HG03342 (cell line): ENCODE results near the gene BPIFB1.

Experiments
- ATAC-seq: cut with Tn5 transposase; IDR thresholded peaks from one replicate; pipeline ENCODE4 v1.9.1; 2021; ENCODE audit warnings: mild to moderate bottlenecking, moderate library complexity; ENCODE audit not compliant: unreplicated experiment

BPIFB1 gene, protein sequence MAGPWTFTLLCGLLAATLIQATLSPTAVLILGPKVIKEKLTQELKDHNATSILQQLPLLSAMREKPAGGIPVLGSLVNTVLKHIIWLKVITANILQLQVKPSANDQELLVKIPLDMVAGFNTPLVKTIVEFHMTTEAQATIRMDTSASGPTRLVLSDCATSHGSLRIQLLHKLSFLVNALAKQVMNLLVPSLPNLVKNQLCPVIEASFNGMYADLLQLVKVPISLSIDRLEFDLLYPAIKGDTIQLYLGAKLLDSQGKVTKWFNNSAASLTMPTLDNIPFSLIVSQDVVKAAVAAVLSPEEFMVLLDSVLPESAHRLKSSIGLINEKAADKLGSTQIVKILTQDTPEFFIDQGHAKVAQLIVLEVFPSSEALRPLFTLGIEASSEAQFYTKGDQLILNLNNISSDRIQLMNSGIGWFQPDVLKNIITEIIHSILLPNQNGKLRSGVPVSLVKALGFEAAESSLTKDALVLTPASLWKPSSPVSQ

GRCh38 chr20:33282991-33283555 lies at the start of gene BPIFB1:
BPIFB1 (plus strand) TSS chr20:33283214; CDS start chr20:33286074, 2,860 bp downstream.
- ATAC-seq = no peak

DNA sequence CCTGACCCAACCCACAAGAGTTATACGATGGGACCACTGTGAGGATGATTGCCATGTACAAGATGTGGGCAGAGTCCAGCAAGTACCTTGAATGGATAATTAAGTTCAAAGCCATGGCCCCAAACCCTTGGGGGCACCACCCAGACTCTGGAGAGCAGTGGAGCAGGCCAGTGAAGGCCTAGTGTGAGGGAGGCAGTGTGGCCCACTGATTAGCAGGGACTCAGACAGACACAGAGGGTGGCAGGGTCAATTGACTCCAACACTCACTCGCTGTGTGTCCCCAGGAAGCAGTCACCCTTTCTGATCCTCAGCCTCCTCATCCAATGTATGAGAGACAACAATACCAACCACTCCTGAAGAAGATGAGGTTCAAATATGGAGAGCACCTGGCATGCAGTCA lies 49.0 kb upstream of the BPIFB1 start:
- ATAC-seq = no peak

- ATAC-seq = no peak
Measured at GRCh38 chr20:33235696-33236095, 47.3 kb upstream of the BPIFB1 start, which contains the start of gene BPIFA1. BPIFA1 (plus strand) TSS chr20:33235996; CDS start chr20:33237712, 1,716 bp downstream.

GRCh38 chr20:33236351-33236750 lies 46.7 kb upstream of the BPIFB1 start:
- no peak for ATAC-seq

- no peak for ATAC-seq
Measured at GRCh38 chr20:33237989-33238388, 45.0 kb upstream of the BPIFB1 start.

- no peak for ATAC-seq
Measured at GRCh38 chr20:33239418-33239817, 43.6 kb upstream of the BPIFB1 start.

GRCh38 chr20:33239979-33240736 lies 42.9 kb upstream of the BPIFB1 start:
- ATAC-seq = no peak

DNA sequence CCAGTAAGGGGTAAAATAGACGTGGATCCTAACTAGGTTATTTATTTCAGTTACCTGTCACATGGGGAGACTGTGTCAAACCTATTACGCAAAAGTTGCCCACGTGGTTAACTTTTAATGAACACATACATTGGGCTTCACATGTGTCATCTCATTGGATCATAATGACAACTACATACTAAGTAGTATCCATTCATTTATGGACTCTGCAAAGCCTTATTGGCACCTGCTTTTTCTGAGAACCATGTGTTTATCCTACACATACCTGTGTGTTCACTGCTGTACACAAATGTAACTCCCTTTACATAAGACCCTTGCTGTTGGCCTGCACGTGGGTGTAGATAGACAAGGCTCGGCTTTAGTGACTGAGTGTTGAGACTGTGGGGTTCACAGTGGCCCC lies 42.1 kb upstream of the BPIFB1 start:
- no peak for ATAC-seq

DNA sequence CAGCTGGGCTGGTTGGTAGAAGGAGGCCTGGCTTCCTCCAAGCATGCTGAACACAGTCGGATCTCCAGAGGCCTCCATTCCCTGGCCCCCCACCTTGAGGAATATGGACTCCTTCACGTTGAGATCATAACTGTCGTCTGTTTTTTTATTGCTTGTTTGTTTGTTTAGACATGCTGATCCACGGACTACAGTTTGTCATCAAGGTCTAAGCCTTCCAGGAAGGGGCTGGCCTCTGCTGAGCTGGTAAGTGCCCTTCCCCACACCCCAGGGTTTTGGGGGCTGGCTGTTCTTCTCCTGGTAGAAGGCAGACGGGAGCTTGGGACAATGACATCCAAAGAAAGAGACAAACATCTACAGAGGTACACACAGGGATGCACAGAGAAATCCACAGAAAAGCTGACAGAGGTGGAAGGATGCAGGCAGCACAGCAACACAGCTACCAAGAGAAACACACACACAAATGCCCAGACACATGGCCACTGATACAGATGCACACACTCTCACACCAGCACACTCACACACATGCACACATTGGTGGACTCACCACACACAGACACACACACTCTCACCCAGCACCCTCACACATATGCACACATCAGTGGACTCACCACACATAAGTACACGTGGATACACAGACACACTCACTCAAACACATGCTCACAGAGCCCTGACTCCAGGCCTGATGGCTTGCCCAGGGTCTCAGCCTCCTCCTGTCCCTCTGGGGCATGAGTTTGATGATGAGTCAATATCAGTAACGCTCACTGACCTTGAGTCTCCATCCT lies 40.5 kb upstream of the BPIFB1 start:
- ATAC-seq = no peak

DNA sequence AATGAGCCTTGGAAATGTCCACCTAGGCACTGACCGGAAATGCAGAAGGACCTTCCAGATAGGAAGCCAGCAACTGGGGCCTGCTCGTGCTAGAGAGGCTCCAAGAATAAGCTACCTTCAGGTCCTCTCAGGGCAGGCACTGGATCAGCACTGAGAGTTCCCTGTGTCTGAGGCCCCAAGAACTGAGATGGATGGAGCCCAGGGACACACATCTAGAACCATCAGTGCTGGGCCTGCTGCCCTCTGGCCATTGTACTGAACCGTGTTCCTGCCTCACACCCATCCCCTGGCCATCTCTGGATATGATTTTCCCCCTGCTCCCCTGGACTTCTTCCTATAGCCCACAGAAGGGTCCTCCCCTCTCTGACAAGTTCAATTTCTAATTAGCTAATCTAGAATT lies 36.9 kb upstream of the BPIFB1 start:
- ATAC-seq = no peak

DNA sequence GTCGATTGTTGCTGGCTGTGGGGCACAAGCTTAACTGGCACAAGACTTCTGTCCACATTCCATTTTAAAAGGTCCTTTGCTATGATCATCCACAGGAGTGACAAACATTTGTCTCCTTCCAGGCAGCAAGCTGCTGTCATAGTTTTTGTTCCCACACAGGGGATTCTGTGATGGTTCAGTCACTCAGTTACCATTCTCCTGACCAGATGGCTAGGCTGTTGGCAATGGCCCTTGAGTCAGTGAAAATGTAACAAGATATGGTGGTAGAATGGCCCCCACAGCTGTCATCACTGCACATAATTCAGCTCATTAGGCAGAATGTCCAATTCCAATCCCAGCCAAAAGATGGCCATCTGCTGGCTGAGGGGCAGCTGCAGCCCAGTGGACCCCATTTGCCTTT lies 33.6 kb upstream of the BPIFB1 start:
- no peak for ATAC-seq

GRCh38 chr20:33250666-33251065 lies 32.3 kb upstream of the BPIFB1 start:
- ATAC-seq = no peak

DNA sequence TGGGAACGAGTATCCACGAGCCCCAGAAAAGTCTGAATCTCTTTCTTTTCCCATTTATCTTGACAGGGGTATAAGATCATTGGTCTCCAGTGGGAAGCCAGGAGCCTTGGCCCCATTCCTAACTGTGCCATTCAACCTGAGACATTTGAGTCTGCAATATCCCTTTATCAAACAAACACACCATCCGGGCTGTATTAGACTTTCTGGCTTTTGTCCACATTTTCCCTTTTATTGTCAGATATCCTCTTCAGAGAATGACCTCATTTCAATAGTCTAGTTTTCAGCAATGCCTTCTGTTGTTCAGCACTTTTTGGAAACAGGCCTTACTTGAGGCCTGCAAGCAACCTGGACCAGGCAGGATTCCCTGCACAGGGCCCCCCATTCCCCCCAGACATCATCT lies 31.5 kb upstream of the BPIFB1 start:
- ATAC-seq = no peak

GRCh38 chr20:33252460-33252859 lies 30.6 kb upstream of the BPIFB1 start:
- no peak for ATAC-seq

- no peak for ATAC-seq
Measured at GRCh38 chr20:33255005-33255404, 28.0 kb upstream of the BPIFB1 start.

- ATAC-seq = no peak
Measured at GRCh38 chr20:33257237-33257636, 25.8 kb upstream of the BPIFB1 start.

DNA sequence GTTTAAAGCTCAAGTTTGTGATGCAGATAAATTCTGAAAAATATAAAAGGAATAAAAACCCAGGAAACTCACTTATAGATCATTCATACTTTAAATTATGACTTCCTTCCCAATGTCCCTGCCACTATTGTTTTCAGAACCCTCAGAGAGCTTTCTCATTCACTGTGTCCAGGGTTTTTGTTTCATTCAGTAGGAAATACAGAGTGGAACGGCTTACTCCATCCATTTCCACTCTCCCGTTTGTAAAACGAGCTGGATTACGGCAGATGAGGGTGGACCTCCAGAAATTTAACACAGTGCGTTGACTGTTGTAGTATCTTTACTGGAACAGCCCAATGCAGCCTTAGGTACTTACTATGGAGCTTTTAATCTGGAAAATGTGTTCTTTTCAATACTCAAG lies 23.6 kb upstream of the BPIFB1 start:
- no peak for ATAC-seq

DNA sequence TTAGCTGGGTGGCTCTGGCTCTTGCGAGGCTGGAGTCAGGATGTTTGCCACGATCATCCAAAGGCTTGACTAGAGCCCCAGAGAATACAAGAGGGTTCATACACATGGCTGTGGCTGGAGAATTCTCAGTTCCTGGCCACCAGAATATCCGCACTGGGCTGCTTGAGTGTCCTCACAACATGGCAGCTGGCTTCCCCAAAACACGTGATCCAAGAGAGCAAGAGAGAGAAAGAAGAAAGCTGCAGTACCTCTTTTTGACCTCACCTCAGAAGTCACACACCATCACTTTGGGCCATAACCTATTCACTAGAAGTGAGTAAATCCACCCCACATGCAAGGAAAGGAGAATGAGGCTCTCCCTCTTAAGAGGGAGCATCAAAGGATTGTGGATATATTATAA lies 21.5 kb upstream of the BPIFB1 start:
- ATAC-seq = no peak

GRCh38 chr20:33262658-33263065 lies 20.4 kb upstream of the BPIFB1 start:
- no peak for ATAC-seq

GRCh38 chr20:33263784-33264183 lies 19.2 kb upstream of the BPIFB1 start:
- no peak for ATAC-seq

GRCh38 chr20:33267701-33268100 lies 15.3 kb upstream of the BPIFB1 start:
- no peak for ATAC-seq
